T-helper 22 cell (primary cell): Measurements from ENCODE around the gene RAD17.
"Not testable (repeated sequence)": the region's sequence is repeated elsewhere in the genome, so short reads cannot be mapped to it uniquely, and the experiment has no call there.

Experiments used
- DNase-seq: peaks from one replicate; pipeline ENCODE4 v3.0.0-alpha.2; 2020; ENCODE audit warnings: low read depth

The RAD17 gene, protein sequence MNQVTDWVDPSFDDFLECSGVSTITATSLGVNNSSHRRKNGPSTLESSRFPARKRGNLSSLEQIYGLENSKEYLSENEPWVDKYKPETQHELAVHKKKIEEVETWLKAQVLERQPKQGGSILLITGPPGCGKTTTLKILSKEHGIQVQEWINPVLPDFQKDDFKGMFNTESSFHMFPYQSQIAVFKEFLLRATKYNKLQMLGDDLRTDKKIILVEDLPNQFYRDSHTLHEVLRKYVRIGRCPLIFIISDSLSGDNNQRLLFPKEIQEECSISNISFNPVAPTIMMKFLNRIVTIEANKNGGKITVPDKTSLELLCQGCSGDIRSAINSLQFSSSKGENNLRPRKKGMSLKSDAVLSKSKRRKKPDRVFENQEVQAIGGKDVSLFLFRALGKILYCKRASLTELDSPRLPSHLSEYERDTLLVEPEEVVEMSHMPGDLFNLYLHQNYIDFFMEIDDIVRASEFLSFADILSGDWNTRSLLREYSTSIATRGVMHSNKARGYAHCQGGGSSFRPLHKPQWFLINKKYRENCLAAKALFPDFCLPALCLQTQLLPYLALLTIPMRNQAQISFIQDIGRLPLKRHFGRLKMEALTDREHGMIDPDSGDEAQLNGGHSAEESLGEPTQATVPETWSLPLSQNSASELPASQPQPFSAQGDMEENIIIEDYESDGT

DNA sequence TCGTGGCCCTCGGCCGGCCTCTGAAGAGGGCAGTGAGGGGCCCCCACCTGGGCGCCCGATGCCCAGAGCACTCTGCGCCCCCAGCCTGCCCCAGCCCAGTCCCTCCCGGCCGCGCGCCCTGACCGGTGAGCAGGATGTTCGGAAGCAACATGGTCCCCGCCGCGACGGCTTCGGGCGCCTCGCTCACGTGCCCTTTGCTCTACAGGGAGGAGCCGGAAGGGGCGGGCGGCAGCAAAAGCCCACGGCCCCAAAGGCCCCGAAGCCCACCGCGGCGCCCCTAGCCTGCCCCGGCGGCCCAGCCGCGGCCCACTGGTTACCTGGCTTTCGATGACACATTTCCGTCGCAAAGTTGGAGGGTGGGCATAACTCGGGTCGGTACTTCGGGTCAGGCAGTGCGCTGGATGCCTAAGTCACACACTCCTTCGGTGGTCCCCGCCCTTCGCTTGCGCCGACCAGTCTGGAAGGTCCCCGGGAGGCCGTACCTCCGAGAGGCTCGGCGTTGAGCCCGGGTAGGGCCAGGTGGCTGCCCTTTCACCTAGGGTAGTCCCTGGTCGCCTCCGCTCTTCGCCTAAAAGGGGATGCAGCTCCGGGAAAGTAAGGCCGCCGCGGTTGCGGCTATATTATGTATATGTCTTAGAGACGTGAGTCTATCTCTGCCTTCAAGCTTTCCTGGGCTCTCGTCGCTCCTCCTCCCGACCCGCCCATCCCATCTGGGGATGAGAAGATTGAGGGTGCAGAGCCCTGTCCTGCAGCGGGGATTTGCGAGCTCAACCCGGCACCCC, at the start of gene RAD17, which contains the start of the genes AK6 and TAF9:
TSS of gene RAD17 (plus strand) at position 479 of the 782 bp plus-strand sequence. CDS start 2,391 bp downstream, outside the sequence.
TSS of gene AK6 (minus strand) at position 181 of the 782 bp plus-strand sequence. CDS start at position 151, 30 bp downstream.
TSS of gene TAF9 (minus strand) at position 181 of the 782 bp plus-strand sequence. CDS start 3,783 bp downstream, outside the sequence.
- peak; percentile 86 for DNase-seq

DNA sequence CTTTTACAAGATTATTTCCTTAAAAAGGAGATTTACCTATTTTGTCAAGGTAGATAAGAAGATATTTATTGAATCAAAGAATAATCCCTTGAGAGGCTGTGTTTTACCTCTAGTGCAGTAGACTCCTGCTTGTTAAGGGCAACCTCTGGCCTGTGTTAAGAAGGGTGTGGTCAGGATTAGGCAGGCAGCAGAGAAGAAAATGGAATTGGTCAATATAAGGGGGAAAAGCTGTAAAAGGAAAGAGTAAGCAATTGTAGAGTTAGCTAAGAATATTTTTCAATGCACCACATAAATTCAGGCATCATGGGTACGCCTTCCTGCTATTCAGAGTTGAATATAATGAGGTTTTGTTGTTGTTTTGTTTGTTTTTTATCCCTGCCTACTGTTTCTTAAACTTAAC, 43.3 kb upstream of the RAD17 start:
- DNase-seq, result no peak

DNA sequence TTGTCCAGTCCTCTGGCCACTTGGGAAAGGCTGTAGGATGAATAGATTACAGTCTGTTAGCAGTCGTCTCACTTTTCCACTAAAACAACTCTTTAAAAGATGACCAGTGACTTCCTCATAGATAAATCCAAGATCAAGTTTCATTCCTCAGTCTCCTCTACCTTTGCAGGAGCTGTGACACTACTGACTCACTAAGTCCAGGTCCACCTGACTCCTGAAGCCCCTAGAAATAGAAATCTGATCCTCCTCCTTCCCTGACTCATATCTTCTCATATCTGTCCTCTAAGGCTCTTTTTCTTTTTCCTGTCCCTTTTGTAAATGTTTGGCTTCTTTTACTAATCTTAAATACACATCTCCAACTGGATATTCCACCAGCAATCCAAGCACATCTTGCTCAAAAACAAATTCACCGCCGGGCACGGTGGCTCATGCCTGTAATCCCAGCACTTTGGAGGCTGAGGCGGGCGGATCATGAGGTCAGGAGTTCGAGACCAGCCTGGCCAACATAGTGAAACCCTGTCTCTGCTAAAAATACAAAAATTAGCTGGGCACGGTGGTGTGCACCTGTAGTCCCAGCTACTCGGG, 39.6 kb upstream of the RAD17 start:
- no peak for DNase-seq

DNA sequence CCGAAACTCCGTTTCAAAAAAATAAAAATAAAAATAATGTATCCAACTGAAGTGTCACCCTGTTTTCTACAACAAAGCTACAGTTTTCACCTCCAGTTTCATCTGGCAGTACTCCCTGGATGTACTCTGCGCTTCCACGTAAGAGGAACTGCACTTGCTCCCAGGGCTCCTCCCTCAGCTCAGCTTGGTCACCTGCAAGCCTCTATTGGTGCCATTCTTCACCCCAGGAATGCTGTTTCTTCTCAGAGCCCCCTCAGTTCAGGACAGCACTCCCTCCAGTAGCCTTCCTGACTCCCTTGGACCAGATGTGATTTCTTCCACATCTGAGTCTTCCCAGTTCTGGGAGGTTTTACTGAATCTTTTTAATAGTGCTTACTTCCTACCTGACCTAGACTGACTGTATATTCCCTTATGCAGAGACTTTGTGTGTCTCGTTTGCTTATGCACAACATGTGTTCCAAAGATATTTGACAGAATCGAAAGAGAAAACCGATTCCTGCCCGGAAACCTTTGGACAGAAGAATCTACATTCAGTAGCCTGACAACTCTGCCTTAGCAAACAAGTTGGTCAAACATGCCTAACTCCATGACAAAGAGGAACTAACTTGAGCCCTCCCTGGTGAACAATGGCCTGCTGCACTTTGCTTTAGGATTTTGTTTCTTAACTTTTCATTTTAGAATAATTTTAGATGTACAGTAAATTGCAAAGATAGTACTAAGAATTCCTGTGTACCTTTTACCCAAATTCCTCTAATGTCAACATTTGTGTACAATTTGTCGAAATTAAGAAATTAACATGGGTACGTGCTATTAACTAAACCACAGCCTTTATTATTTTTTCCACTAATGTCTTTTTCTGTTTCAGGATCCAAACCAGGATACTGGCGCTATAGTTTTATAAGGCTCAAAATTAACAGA, 37.8 kb upstream of the RAD17 start:
- DNase-seq, result no peak

DNA sequence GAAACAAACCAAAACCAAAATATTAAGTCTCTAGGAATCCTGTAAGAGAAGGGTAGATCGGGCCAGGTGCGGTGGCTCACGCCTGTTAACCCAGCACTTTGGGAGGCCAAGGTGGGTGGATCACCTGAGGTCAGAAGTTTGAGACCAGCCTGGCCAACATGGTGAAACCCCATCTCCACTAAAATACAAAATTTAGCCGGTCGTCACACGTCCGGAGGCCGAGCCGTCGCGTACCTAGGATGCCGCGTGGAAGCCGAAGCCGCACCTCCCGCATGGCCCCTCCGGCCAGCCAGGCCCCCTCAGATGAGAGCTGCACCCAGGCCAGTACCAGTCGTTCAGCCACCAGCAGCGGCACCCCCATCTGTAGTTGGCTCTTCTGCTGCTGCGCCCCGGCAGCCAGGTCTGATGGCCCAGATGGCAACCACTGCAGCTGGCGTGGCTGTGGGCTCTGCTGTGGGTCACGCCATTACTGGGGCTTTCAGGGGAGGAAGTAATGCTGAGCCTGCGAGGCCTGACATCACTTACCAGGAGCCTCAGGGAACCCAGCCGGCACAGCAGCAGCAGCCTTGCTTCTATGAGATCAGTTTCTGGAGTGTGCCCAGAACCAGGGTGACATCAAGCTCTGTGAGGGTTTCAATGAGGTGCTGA, 35.8 kb upstream of the RAD17 start:
- DNase-seq, result not testable (repeated sequence)

DNA sequence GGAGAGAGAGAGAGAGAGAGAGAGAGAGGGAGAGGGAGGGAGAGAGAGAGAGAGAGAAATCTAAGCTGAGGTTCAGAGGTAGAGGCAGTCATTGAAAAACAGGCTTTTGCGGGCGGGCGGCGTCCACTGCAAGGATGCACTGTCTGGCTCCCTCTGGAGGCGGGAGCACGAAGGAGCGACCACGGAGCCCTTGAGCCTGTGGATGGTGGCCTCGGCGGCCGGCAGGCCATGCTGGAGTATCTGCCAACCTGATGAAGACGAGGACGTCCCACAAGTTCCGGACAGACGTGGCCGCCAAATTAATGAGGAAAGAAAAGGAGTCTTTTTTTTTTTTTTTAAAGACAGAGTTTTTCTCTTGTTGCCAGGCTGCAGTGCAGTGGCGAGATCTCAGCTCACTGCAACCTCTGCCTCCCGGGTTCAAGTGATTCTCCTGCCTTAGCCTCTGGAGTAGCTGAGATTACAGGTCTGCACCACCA, 34.8 kb upstream of the RAD17 start:
- DNase-seq, result peak; percentile 42

DNA sequence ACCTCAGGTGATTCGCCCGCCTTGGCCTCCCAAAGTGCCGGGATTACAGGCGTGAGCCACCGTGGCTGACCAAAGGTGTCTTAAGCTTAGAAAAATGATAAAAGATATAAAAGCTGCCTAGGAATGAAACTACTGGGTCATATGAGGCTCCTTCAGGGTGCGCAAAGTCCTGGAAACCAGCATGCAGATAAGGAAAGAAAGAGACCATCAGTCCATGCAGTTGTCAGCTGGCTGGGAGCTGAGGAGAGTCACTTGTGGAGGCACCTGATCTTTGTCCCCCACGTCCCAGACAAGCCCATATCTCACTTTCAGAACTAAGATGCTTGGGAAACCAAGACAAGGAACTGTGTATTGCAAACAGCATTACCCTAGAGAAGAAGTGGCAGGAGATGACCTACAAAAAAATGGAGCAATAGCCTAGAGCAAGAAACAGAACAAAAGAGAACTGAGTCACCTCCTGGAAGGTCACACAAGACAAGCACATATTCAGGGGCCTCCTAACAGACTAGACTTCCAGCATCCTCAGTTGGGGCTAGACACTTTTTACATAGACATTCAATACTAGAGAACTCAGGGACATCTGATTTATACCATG, 34.2 kb upstream of the RAD17 start:
- no peak for DNase-seq

DNA sequence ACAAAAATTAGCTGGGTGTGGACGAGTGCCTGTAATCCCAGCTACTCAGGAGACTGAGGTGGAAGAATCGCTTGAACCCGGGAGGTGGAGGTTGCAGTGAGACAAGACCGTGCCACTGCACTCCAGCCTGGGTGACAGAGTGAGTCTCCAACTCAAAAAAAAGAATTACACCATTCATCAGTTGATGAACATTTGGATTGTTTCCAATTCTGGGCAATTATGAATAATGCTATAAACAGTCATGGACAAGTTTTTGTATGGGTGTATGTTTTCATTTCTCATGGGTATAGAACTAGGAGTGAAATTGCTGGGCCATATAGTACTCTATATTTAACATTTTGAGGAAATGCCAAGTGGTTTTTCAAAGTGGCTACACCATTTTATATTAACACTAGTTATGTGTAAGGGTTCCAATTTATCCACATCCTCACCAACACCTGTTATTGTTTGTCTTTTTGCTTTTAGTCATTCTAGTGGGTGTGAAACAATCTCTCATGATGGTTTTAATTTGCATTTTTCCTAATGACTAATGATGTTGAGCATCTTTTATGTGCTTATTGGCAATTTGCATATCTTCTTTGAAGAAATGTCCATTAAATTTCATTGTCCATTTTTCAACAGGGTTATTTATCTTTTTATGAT, 28.0 kb upstream of the RAD17 start:
- DNase-seq, result no peak

DNA sequence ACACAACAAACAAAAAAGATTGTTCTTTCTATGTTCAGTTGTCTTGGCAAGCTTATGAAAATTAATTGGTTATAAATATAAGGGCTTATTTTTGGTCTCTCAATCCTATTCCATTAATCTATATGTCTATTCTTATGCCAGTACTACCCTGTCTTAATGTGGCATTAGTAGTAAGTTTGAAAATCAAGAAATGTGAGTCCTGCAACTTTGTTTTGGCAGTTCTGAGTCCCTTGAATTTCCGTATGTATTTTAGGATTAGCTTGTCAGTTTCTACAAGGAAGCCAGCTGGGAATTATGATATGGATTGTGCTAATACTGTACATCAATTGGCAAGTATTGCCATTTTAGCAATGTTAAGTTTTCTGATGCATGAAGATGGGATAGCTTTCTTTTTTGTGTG, 26.5 kb upstream of the RAD17 start:
- DNase-seq, result no peak

DNA sequence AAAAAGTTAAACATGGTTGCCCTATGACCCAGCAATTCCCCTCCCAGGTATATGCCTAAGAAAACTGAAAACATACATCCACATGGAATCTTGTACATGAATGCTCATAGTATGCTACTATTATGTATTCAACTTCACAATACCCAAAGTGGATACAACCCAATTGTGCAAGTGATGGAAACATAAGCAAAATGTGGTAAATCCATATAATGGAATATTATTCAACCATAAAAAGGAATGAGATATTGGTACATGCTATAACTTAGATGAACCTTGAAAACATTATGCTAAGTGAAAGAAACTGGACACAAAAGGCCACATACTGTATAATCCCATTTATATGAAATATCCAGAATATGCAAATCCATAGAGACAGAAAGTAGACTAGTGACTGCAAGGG, 19.0 kb upstream of the RAD17 start:
- no peak for DNase-seq

DNA sequence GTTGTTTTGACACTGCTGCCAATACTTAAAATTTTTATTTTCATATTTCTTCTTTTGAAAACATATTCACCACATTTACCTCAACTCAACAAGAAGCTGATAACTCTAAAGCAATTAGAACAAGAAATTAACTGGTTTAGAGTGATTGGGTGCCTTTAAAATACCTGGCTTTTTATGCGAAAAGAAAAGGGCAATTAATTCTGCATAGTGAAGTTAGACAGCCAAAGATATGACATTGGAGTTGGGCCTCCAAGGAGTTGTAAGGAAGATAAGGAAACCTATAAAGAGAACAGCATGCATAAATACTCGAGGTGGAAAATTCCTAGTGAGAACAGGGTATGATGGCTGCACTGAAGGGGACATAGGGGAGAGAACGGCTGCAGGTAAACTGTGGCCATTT, 9.9 kb upstream of the RAD17 start:
- no peak for DNase-seq

DNA sequence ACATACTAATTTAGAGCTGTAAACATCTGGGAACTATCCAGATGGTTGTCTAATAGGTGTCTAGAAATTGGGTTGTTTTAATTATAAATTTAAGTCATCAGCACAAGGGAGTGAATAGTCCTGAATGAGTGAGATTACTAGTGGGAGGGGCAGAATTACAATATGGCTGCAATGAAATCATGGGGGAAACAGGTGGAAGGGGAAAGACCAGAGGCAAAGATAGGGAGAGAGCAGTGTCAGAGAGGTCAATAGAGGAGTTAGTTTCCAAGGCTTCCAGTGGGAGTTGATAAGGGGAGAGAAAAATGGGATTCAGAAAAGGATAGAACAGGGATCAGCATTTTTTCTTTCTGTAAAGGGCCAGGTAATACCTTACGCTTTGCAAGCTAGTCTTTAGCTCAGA, 9.2 kb upstream of the RAD17 start:
- DNase-seq, result no peak

DNA sequence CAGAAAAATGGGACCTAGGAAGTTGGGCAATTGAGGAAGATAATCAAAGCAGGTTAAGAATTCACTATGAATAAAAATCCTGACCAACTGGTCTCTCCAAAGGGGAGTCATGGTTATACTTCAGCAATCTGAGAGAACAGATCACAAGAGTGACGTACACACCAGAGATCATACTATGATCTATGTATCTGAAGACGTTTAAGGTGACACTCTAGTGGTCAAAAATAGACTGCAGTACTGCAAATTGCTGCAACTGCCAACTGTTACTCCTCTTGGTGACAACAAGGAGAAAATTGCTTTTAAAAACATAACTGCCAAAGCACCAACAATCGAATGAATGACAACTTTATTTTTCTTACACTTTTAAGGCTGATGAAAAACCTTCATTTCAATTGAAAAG, 5.2 kb upstream of the RAD17 start:
- DNase-seq, result no peak

DNA sequence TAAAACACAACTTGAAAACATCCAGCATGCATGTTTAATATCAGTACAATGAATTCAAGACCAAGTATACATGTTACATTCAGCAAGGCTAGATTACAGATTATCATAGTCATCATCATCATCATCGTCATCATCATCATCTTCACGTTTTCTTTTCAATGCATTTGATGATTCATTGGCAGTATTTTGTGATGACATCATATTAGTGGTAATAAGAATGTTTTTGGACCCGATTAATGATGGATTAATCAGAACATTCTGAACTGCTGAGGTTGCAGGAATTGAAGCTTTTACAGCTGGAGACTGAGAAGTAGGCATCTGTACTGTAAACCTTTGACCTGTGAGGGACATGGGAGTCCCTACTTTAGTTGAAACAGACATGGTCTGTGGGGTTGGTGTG, 4.8 kb upstream of the RAD17 start:
- no peak for DNase-seq

DNA sequence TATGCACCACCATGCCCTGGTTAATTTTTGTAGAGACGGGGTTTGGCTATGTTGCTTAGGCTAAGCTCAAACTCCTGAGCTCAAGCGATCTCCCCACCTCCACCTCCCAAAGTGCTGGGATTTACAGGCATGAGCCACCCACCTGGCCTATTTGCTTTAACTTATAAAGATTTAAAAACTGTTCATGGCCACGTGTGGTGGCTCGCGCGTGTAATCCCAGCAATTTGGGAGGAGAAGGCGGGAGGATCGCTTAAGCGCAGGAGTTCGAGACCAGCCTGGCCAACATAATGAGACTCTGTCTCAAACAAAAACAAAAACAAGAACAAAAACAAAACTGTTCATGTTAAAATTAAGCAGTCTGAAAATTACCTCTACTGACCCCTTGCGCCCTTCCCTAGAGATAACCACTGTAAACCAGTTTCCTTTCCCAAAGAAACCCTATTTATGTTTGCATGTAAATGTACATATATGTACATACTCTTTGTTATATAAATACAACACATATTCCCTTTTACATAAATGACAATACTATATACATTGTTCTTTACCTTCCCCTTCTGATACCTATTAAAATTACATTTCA, 1.8 kb upstream of the RAD17 start:
- DNase-seq, result no peak

DNA sequence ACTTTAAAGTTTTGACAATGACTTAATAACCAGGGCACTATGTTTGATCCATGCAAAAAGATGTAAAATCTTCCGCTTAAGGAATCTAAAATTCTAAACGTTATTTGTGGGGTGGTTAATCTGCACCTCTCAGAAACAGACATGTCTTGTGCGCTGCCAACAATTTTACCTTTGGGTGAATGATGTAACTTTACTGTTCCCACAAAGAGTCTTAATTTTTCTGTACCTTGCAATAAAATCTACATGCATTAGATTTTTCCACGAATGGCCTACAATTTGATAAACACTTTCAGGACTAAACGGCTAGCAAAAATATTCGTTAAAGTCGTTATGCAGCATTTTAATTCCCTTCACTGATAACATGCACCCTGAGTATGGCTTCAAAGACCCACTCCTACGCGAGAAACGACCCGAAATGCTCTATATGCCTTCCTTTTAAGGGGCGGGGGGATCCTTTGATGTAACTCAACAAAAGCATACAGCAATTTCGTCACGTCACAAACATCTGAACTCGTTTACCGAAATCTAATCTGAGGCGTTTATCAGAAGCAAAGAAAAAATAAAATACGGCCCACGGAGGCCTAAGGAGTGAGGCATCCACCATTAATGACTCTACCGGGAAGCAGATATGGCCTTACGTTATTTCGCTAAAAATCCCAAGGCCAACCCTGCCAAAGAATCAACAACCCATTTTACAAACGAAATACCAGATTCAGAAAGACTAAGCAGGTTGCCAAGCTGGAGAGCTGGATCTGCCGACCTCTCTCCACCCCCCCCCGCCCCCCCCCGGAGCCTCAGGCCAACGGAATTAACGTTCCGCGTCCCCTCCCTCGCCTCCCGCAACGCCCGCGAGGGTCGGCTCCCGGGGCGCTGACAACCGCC, 919 bp upstream of the RAD17 start:
- DNase-seq, result no peak

DNA sequence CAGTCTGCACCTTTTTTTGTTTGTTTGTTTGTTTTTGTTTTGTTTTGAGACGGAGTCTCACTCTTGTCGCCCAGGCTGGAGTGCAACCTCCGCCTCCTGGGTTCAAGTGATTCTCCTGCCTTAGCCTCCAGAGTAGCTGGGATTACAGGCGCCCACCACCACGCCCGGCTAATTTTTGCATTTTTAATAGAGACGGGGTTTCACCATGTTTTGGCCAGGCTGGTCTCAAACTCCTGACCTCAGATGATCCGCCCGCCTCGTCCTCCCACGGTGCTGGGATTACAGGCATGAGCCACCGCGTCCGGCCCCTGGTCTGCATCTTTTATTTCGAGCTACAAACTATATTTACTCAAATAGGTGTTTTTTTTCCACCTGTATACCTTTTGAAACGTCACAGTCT, 717 bp downstream of the RAD17 start:
- not testable (repeated sequence) for DNase-seq

DNA sequence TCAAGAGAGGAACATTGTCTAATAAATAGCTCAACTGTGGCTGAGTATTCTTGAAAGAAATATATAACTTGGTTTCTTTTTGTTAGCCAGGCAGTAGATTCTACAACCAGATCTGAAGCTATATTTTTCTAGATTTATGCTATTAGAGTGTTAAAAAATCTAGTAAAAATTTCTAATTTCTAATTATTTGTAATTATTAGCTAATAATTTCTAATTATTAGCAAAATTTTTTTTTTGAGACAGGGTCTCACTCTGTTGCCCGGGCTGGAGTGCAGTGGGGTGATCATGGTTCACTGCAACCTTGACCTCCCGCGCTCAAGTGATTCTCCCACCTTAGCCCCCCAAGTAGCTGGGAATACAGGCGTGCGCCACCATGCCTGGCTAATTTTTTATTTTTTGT, 2.8 kb downstream of the RAD17 start:
- DNase-seq, result no peak
